Heart left ventricle (tissue), 16 donors: ENCODE results near the gene CAMTA1. TPM values are rescaled to one million over a fixed set of nuclear protein-coding genes. Genes with fewer than 3 reads are reported as not detected.

Experiments used
- ATAC-seq, 4 donors: fragments of 200-7000 bp; cut with Tn5 transposase; one replicate each; pipeline ENCODE4 v1.9.1; 2020 to 2022; ENCODE audit warnings: moderate library complexity in 4 of 4, mild to moderate bottlenecking in 3 of 4, moderate number of reproducible peaks in 1 of 4
- DNase-seq, 5 donors: peaks; one replicate each; pipeline ENCODE4 v3.0.0-alpha.2; 2020
- H3K27ac ChIP-seq, 12 donors: fragments of 200-600 bp; sonication (generic) in 4 of 12; one replicate each; pipeline versions ENCODE4 v1.5.0 to v1.8.0; 2016 to 2022; ENCODE audit warnings: mild to moderate bottlenecking in 2 of 12
- H3K27me3 ChIP-seq, 9 donors: fragments of 200-600 bp; sonication (generic) in 2 of 9; one replicate each; pipeline versions ENCODE4 v1.5.1 to v1.8.0; 2016 to 2022; ENCODE audit warnings: mild to moderate bottlenecking in 3 of 9
- H3K36me3 ChIP-seq, 9 donors: fragments of 200-600 bp; sonication (generic) in 2 of 9; one replicate each; pipeline versions ENCODE4 v1.5.0 to v1.8.0; 2018 to 2022; ENCODE audit warnings: mild to moderate bottlenecking in 2 of 9
- H3K4me1 ChIP-seq, 12 donors: fragments of 200-600 bp; sonication (generic) in 4 of 12; one replicate each; pipeline versions ENCODE4 v1.5.0 to v1.8.0; 2016 to 2022; ENCODE audit warnings: mild to moderate bottlenecking in 3 of 12
- H3K4me3 ChIP-seq, 12 donors: fragments of 200-600 bp; sonication (generic) in 4 of 12; one replicate each; pipeline versions ENCODE4 v1.5.0 to v1.8.0; 2017 to 2022; ENCODE audit warnings: mild to moderate bottlenecking in 9 of 12, moderate library complexity in 4 of 12
- H3K9me3 ChIP-seq, 12 donors: fragments of 200-600 bp; sonication (generic) in 4 of 12; one replicate each; pipeline versions ENCODE4 v1.5.0 to v1.8.0; 2016 to 2022; ENCODE audit warnings: mild to moderate bottlenecking in 1 of 12
- POLR2A ChIP-seq, 2 donors: fragments of 450-650 bp; IDR thresholded peaks; one replicate each; pipeline ENCODE4 v1.6.1; 2017; ENCODE audit warnings: antibody characterized with exemption in 2 of 2, mild to moderate bottlenecking in 2 of 2, moderate library complexity in 2 of 2
- WGBS, 4 donors: extraction: QIAGEN DNeasy Blood & Tissue Kit in 2 of 4; methylation state at CpG; one replicate each; pipeline versions ENCODE4 v1.1.5 to v1.1.7; 2013 to 2018; 5-methylcytosine and 5-hydroxymethylcytosine counted together
- intact Hi-C, 10 donors: fragments of 100-400 bp; cut with DNase I; formaldehyde crosslinking; loops; one replicate each; pipeline versions ENCODE4 v1.11.1 to v1.14.2; 2022
- polyA plus RNA-seq, 2 donors: library from polyadenylated mRNA; stranded (reverse); fragments of 200-250 nt; gene quantifications; one replicate each; pipeline ENCODE4 v1.2.3, GENCODE V29; 2013
- total RNA-seq, 9 donors: library from RNA; depleted of rRNA in 2 of 9; stranded (reverse); fragments of >200 nt in 2 of 9; fragmentation: NEBNext Ultra II Directional in 3 of 9; extraction: Animal tissue kit (Norgen Biotek cat#: 25700) in 3 of 9; gene quantifications; one replicate each; pipeline versions ENCODE4 v1.1.0 to v1.2.4, GENCODE V29; 2016 to 2023
- TF ChIP-seq, protein P1 (sequence below), 12 donors: fragments of 200-600 bp; sonication (generic) in 4 of 12; IDR thresholded peaks; one replicate each; pipeline versions ENCODE4 v1.5.0 to v1.8.0; 2018 to 2022; ENCODE audit warnings: antibody characterized with exemption in 12 of 12, mild to moderate bottlenecking in 5 of 12
- donor health status: ischemic (EF 13 %, LVEDD 7.1; RV severe dilation, severe dysfunction).
- donor health status: healthy with polysubstance abuse.
- donor health status: DM: no; HTN: yes; CAD: no.
- donor health status: DM: no; HTN: no; CAD: no.
- donor health status: ischemic (EF 25% LVEDD 6.9; RV normal size, moderate dysfunction).
- donor health status: ischemic (EF 25% LVEDD 5.7; RV mildly dilated, moderate dysfunction).
- donor health status: healthy.
- donor health status: DM: yes; HTN: yes; CAD: no.
- donor health status: ischemic (EF 35%, LVEDD 5.7; RV mildly dilated, moderate dysfunction).
- donor health status: nonischemic (EF 11% LVEDD 7.7; RV severe dilation, severe dysfunction).
- donor health status: DM: yes; HTN: yes; CAD: no.
- donor health status: PGD.
- donor health status: ischemic (EF 29% LVEDD 5.4; RV normal size, mild dysfunction).
- donor health status: nonischemic (EF 23%, LVEDD 6.1; RV moderate dilation, normal function).

Gene CAMTA1
- total and polyA plus RNA-seq, 11 donors, result 114 to 303 (median 137) TPM

DNA sequence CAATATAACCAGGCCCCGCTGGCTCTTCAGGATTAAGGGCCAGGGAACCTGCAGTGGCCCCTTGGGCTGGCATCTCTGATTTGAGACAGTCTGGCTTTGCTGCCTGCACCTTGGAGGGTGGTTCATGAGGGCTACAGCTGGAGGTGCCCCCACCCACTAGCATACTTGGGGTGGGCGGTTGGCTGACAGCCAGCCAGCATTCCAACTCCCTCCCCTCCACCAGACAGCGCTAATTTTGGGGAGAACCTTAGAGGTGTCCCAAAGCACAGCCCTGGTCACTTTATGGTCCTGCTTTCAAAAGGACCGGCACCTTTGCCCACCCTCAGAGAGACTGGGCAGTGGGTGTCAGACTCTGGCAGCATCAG is 805.2 kb downstream of the CAMTA1 start:
- 76 to 83% (median 82%) methylated on average over 4 of the region's 4 CpGs for WGBS, 4 donors
- ATAC-seq (no peak), DNase-seq (no peak)
- H3K36me3 ChIP-seq, result no peaks in the 10 kb centered on the region
- TF ChIP-seq, protein P1, sequence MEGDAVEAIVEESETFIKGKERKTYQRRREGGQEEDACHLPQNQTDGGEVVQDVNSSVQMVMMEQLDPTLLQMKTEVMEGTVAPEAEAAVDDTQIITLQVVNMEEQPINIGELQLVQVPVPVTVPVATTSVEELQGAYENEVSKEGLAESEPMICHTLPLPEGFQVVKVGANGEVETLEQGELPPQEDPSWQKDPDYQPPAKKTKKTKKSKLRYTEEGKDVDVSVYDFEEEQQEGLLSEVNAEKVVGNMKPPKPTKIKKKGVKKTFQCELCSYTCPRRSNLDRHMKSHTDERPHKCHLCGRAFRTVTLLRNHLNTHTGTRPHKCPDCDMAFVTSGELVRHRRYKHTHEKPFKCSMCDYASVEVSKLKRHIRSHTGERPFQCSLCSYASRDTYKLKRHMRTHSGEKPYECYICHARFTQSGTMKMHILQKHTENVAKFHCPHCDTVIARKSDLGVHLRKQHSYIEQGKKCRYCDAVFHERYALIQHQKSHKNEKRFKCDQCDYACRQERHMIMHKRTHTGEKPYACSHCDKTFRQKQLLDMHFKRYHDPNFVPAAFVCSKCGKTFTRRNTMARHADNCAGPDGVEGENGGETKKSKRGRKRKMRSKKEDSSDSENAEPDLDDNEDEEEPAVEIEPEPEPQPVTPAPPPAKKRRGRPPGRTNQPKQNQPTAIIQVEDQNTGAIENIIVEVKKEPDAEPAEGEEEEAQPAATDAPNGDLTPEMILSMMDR (IDR thresholded peaks at IDR 0.05), result no peak
- no peak overlapping the region for H3K27ac ChIP-seq
- H3K9me3 ChIP-seq, result no peaks in the 10 kb centered on the region
- H3K4me3 ChIP-seq, result no peak overlapping the region
- intact Hi-C loops, result no loop called here
- H3K27me3 ChIP-seq, result peaks cover 0 to 2% (median 0%) of the 10 kb centered on the region in 9 donors
- H3K4me1 ChIP-seq, result peaks cover 0 to 12% (median 4%) of the 10 kb centered on the region in 12 donors

DNA sequence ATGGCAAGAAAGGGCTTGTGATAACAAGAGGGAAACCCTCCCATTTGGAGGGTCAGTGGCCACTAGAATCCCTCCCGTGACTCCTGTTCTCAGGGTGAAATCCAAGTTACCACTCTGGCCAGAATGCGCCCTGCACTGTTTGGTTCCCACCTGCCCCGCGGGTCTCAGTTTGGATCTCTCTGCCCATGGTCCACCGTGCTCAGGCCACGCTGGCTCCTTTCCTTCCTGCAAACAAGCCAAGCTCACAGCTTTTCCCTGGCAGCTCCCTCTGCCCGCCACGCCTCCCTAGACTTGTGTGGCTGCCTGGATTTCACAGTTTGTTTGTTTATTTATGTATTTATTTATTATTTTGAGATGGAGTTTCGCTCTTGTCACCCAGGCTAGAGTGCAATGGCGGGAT is 806.3 kb downstream of the CAMTA1 start:
- WGBS, 4 donors, result 91 to 95% (median 93%) methylated on average over 10 of the region's 10 CpGs
- TF ChIP-seq POLR2A (IDR thresholded peaks at IDR 0.05), result no peak
- TF ChIP-seq, protein P1 (IDR thresholded peaks at IDR 0.05), result no peak
- intact Hi-C loops, result no loop called here
- Histone ChIP-seq H3K36me3 (no peaks in the 10 kb centered on the region), H3K27ac (no peak overlapping the region), H3K4me3 (no peak overlapping the region), H3K9me3 (no peaks in the 10 kb centered on the region), H3K27me3 (no peaks in the 10 kb centered on the region), H3K4me1 (peaks cover 0 to 2% (median 0%) of the 10 kb centered on the region in 12 donors)
- no peak for ATAC-seq
- DNase-seq, result no peak

DNA sequence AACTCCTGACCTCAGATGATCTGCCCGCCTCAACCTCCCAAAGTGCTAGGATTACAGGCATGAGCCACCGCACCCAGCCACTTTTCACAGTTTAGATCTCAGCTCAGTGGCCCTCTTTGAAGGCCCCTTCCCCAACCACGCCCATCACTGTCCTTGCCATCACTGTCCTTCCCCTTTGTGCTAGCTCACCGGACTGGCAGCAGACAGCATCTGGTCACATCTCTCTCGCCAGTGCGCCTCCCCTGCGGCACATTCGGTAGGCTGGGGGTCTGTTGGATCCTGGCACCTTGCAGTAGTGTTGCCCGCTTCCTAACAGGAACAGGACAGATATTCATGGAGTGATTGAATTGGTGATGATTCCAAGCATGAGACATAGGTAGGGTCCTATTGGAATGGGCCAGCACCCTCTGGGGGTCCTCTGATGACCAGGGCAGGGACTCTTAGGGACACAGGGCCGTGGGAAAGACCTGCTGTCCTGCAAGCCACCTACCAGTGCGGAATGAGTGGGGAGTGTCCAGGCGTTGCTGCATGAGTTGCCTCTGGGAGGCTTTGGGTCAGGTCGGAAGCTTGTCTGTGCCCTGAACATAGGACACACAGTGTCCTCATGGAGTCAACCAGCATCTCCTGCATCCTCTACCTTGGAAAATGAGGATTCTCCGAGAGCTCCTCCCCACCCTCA is 807.0 kb downstream of the CAMTA1 start:
- ATAC-seq (no peak), DNase-seq (no peak)
- no peak for TF ChIP-seq POLR2A (IDR thresholded peaks at IDR 0.05)
- TF ChIP-seq, protein P1 (IDR thresholded peaks at IDR 0.05), result no peak
- intact Hi-C loops, result no loop called here
- Histone ChIP-seq H3K4me3 (no peak overlapping the region), H3K27me3 (no peaks in the 10 kb centered on the region), H3K9me3 (no peaks in the 10 kb centered on the region), H3K27ac (no peak overlapping the region), H3K36me3 (no peaks in the 10 kb centered on the region), H3K4me1 (no peaks in the 10 kb centered on the region)
- WGBS, 4 donors, result 87 to 94% (median 90%) methylated on average over 14 of the region's 14 CpGs

DNA sequence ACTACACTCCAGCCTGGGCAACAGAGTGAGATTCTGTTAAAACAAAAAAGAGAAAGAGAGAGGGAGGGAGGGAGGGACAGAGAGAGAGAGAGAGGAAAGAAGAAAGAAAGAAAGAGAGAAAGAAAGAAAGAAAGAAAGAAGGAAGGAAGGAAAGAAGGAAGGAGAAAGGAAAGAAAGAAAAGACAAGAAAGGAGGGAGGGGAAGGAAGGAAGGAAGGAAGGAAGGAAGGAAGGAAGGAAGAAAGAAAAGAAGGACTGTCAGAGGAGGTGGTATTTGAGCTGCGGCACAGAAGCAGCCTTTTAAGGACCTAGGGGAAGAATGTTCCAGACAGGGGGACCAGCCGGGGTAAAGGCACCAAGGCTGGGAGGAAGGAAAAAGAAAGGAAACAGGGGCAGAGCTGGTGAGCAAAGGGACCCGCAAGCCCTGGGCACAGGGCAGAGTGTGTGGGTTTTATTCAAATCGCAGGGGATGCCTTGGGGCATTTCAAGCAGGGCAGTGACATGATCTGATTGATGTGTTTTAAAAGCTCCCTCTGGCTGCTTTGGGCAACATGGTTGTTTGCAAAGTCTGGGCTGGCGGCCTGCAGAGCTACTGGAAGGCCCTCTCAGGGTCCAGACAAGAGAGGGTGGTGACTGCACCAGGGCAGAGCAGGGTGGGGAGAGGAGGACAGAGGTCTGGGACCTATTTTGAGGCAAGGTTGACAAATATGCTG is 808.9 kb downstream of the CAMTA1 start:
- H3K9me3 ChIP-seq, result peaks cover 0 to 3% (median 0%) of the 10 kb centered on the region in 12 donors
- 62 to 77% (median 69%) methylated on average over 5 of the region's 5 CpGs for WGBS, 4 donors
- H3K4me1 ChIP-seq, result no peaks in the 10 kb centered on the region
- no peak overlapping the region for H3K27ac ChIP-seq
- ATAC-seq, result no peak
- no peaks in the 10 kb centered on the region for H3K36me3 ChIP-seq
- no peak for DNase-seq
- no peaks in the 10 kb centered on the region for H3K27me3 ChIP-seq
- no peak overlapping the region for H3K4me3 ChIP-seq
- intact Hi-C loops, result no loop called here
- TF ChIP-seq, protein P1 (IDR thresholded peaks at IDR 0.05), result no peak
- TF ChIP-seq POLR2A (IDR thresholded peaks at IDR 0.05), result no peak
